ENCODE results near the gene EXPH5. TPM values are rescaled to one million over a fixed set of nuclear protein-coding genes. Genes with fewer than 3 reads are reported as not detected.
"Not testable (repeated sequence)": the region's sequence is repeated elsewhere in the genome, so short reads cannot be mapped to it uniquely, and the experiment has no call there.

EXPH5 gene
- total RNA-seq (1 to 10 TPM; 3.3 to 4.1 (median 4.0) TPM), total RNA-seq (2.6 to 17.5 (median 6.5) reads per million in 29 experiments)
- 2.0 TPM for total RNA-seq (2013)

GRCh38 chr11:108593214-108593922 lies at the start of gene EXPH5:
Gene EXPH5, minus strand, starts transcription at chr11:108593768. Its CDS starts 232 bp downstream, at chr11:108593536.
- Mint-ChIP-seq H3K27ac (peak within 1 kb of the TSS; percentile 80 to 91), H3K9me3 (no peaks in the 10 kb centered on the region), H3K4me3 (peak within 1 kb of the TSS; percentile 93 to 100 (median 94)), H3K27me3 (no peaks in the 10 kb centered on the region), H3K4me1 (peaks cover 14 to 24% (median 20%) of the 10 kb centered on the region in 3 donors), H3K36me3 (no peaks in the 10 kb centered on the region)
- peak; percentile 67 to 89 (median 80) for DNase-seq
- ChIA-PET CTCF (interaction anchor here in 1 of 2 donors (0.6 to 0.7 kb wide), 2 partner anchors 352 to 467 kb away, joined by 4 to 5 read pairs; no protein-coding TSS in a partner anchor), POLR2A (interaction anchor here (0.6 to 1.1 kb wide), 4 partner anchors 11 to 475 kb away, joined by 3 to 5 read pairs (median 4); no protein-coding TSS in a partner anchor)
- Histone ChIP-seq H3K9me3 (no peaks in the 10 kb centered on the region), H3K27ac (ENCODE audit: low read length) (peak within 1 kb of the TSS; percentile 46), H3K4me3 (ENCODE audit: control insufficient read depth in 1 of 2, extremely low read depth in 1 of 2, low read length in 1 of 2) (peak within 1 kb of the TSS; percentile 80 to 95), H3K27me3 (replicated peaks in 1 of 2; ENCODE audit: control insufficient read depth in 2 of 2, extremely low read depth in 1 of 2, insufficient read depth in 2 of 2, low read length in 1 of 2) (peaks cover 4% of the 10 kb centered on the region in 2 experiments), H3K4me1 (ENCODE audit: control insufficient read depth in 1 of 2, extremely low read depth in 1 of 2, insufficient read depth in 2 of 2, low read length in 2 of 2) (peaks cover 0 to 6% of the 10 kb centered on the region in 2 experiments), H3K36me3 (ENCODE audit: control insufficient read depth in 2 of 2, extremely low read depth in 1 of 2, insufficient read depth in 1 of 2, low read length in 1 of 2) (no peaks in the 10 kb centered on the region)
- WGBS (ENCODE audit: insufficient coverage), result 0% methylated on average over 23 of the region's 37 CpGs
- peak; percentile 89 to 95 (median 92) for ATAC-seq (replicated peaks in 1 of 4)

GRCh38 chr11:108641752-108642151 lies 48.2 kb upstream of the EXPH5 start:
- H3K27me3 Mint-ChIP-seq; H3K4me1 Mint-ChIP-seq; POLR2A ChIA-PET; H3K4me3 ChIP-seq (ENCODE audit: control insufficient read depth in 1 of 2, extremely low read depth in 1 of 2, low read length in 1 of 2); H3K9me3 ChIP-seq; H3K9me3 Mint-ChIP-seq; H3K27ac Mint-ChIP-seq; ATAC-seq (replicated peaks in 1 of 4); H3K36me3 ChIP-seq (ENCODE audit: control insufficient read depth in 2 of 2, extremely low read depth in 1 of 2, insufficient read depth in 1 of 2, low read length in 1 of 2); DNase-seq; H3K4me1 ChIP-seq (ENCODE audit: control insufficient read depth in 1 of 2, extremely low read depth in 1 of 2, insufficient read depth in 2 of 2, low read length in 2 of 2); H3K4me3 Mint-ChIP-seq; H3K27me3 ChIP-seq (replicated peaks in 1 of 2; ENCODE audit: control insufficient read depth in 2 of 2, extremely low read depth in 1 of 2, insufficient read depth in 2 of 2, low read length in 1 of 2); H3K27ac ChIP-seq (ENCODE audit: low read length); H3K36me3 Mint-ChIP-seq: not testable (repeated sequence)
- WGBS (ENCODE audit: insufficient coverage), result 100% methylated on average over 1 of the region's 1 CpG
- CTCF ChIA-PET, result interaction anchor here in 1 of 2 donors (0.5 to 0.7 kb wide), 2 partner anchors 97 to 262 kb away, joined by 3 to 4 read pairs; no protein-coding TSS in a partner anchor

GRCh38 chr11:108639146-108639545 lies 45.6 kb upstream of the EXPH5 start:
- Histone ChIP-seq H3K4me1 (ENCODE audit: control insufficient read depth in 1 of 2, extremely low read depth in 1 of 2, insufficient read depth in 2 of 2, low read length in 2 of 2) (no peaks in the 10 kb centered on the region), H3K27me3 (replicated peaks in 1 of 2; ENCODE audit: control insufficient read depth in 2 of 2, extremely low read depth in 1 of 2, insufficient read depth in 2 of 2, low read length in 1 of 2) (peaks cover 0 to 2% of the 10 kb centered on the region in 2 experiments), H3K36me3 (ENCODE audit: control insufficient read depth in 2 of 2, extremely low read depth in 1 of 2, insufficient read depth in 1 of 2, low read length in 1 of 2) (no peaks in the 10 kb centered on the region), H3K9me3 (no peaks in the 10 kb centered on the region), H3K27ac (ENCODE audit: low read length) (no peak overlapping the region), H3K4me3 (ENCODE audit: control insufficient read depth in 1 of 2, extremely low read depth in 1 of 2, low read length in 1 of 2) (no peak overlapping the region)
- Mint-ChIP-seq H3K9me3 (no peaks in the 10 kb centered on the region), H3K27ac (no peak overlapping the region), H3K4me1 (peaks cover 0 to 4% (median 2%) of the 10 kb centered on the region in 3 donors), H3K36me3 (no peaks in the 10 kb centered on the region), H3K27me3 (peaks cover 17 to 18% of the 10 kb centered on the region in 2 donors), H3K4me3 (no peak overlapping the region)
- ChIA-PET POLR2A (interaction anchor here in 1 of 2 donors (0.5 kb wide), 1 partner anchor 11 kb away, joined by 3 read pairs; no protein-coding TSS in a partner anchor), CTCF (no interaction called here)
- DNase-seq (no peak), ATAC-seq (replicated peaks in 1 of 4) (no peak)
- WGBS (ENCODE audit: insufficient coverage), result no CpG with 5 or more reads among the region's 1 CpG

GRCh38 chr11:108636222-108636621 lies 42.7 kb upstream of the EXPH5 start:
- Mint-ChIP-seq H3K27ac (no peak overlapping the region), H3K4me3 (no peak overlapping the region), H3K27me3 (peaks cover 17 to 24% of the 10 kb centered on the region in 2 donors), H3K4me1 (peaks cover 0 to 4% (median 2%) of the 10 kb centered on the region in 3 donors), H3K9me3 (no peaks in the 10 kb centered on the region), H3K36me3 (no peaks in the 10 kb centered on the region)
- Histone ChIP-seq H3K27ac (ENCODE audit: low read length) (no peak overlapping the region), H3K27me3 (replicated peaks in 1 of 2; ENCODE audit: control insufficient read depth in 2 of 2, extremely low read depth in 1 of 2, insufficient read depth in 2 of 2, low read length in 1 of 2) (peaks cover 0 to 9% of the 10 kb centered on the region in 2 experiments), H3K36me3 (ENCODE audit: control insufficient read depth in 2 of 2, extremely low read depth in 1 of 2, insufficient read depth in 1 of 2, low read length in 1 of 2) (no peaks in the 10 kb centered on the region), H3K9me3 (no peaks in the 10 kb centered on the region), H3K4me1 (ENCODE audit: control insufficient read depth in 1 of 2, extremely low read depth in 1 of 2, insufficient read depth in 2 of 2, low read length in 2 of 2) (no peaks in the 10 kb centered on the region), H3K4me3 (ENCODE audit: control insufficient read depth in 1 of 2, extremely low read depth in 1 of 2, low read length in 1 of 2) (no peak overlapping the region)
- CTCF ChIA-PET, result interaction anchor here in 1 of 2 donors (0.7 kb wide), 1 partner anchor 9 kb away, joined by 3 read pairs; no protein-coding TSS in a partner anchor
- no peak for DNase-seq
- 92% methylated on average over 2 of the region's 2 CpGs for WGBS (ENCODE audit: insufficient coverage)
- POLR2A ChIA-PET, result no interaction called here
- no peak for ATAC-seq (replicated peaks in 1 of 4)

GRCh38 chr11:108635106-108635505 lies 41.5 kb upstream of the EXPH5 start:
- ATAC-seq (replicated peaks in 1 of 4), result no peak
- H3K27me3 Mint-ChIP-seq, result peaks cover 17 to 24% of the 10 kb centered on the region in 2 donors
- no peaks in the 10 kb centered on the region for H3K36me3 Mint-ChIP-seq
- Histone ChIP-seq H3K4me3 (ENCODE audit: control insufficient read depth in 1 of 2, extremely low read depth in 1 of 2, low read length in 1 of 2) (no peak overlapping the region), H3K4me1 (ENCODE audit: control insufficient read depth in 1 of 2, extremely low read depth in 1 of 2, insufficient read depth in 2 of 2, low read length in 2 of 2) (no peaks in the 10 kb centered on the region), H3K9me3 (no peaks in the 10 kb centered on the region), H3K36me3 (ENCODE audit: control insufficient read depth in 2 of 2, extremely low read depth in 1 of 2, insufficient read depth in 1 of 2, low read length in 1 of 2) (no peaks in the 10 kb centered on the region), H3K27ac (ENCODE audit: low read length) (no peak overlapping the region), H3K27me3 (replicated peaks in 1 of 2; ENCODE audit: control insufficient read depth in 2 of 2, extremely low read depth in 1 of 2, insufficient read depth in 2 of 2, low read length in 1 of 2) (peaks cover 0 to 9% of the 10 kb centered on the region in 2 experiments)
- H3K4me1 Mint-ChIP-seq, result peaks cover 0 to 4% (median 2%) of the 10 kb centered on the region in 3 donors
- no peak for DNase-seq
- ChIA-PET CTCF (no interaction called here), POLR2A (no interaction called here)
- H3K4me3 Mint-ChIP-seq, result no peak overlapping the region
- no peaks in the 10 kb centered on the region for H3K9me3 Mint-ChIP-seq
- H3K27ac Mint-ChIP-seq, result no peak overlapping the region

GRCh38 chr11:108632041-108632704 lies 38.6 kb upstream of the EXPH5 start:
- WGBS (ENCODE audit: insufficient coverage), result no CpG with 5 or more reads among the region's 2 CpGs
- no peak for DNase-seq
- Mint-ChIP-seq H3K27me3 (peaks cover 21 to 22% of the 10 kb centered on the region in 2 donors), H3K4me1 (no peaks in the 10 kb centered on the region), H3K9me3 (no peaks in the 10 kb centered on the region), H3K4me3 (no peak overlapping the region), H3K36me3 (no peaks in the 10 kb centered on the region), H3K27ac (no peak overlapping the region)
- H3K4me3 ChIP-seq (ENCODE audit: control insufficient read depth in 1 of 2, extremely low read depth in 1 of 2, low read length in 1 of 2), result no peak overlapping the region
- ATAC-seq (replicated peaks in 1 of 4), result no peak
- no peak overlapping the region for H3K27ac ChIP-seq (ENCODE audit: low read length)
- H3K27me3 ChIP-seq (replicated peaks in 1 of 2; ENCODE audit: control insufficient read depth in 2 of 2, extremely low read depth in 1 of 2, insufficient read depth in 2 of 2, low read length in 1 of 2), result peaks cover 0 to 23% of the 10 kb centered on the region in 2 experiments
- ChIA-PET POLR2A (interaction anchor here (0.6 to 0.7 kb wide), 3 partner anchors 160 to 651 kb away, joined by 3 to 7 read pairs (median 3); no protein-coding TSS in a partner anchor), CTCF (interaction anchor here in 1 of 2 donors (0.6 to 1.1 kb wide), 3 partner anchors 12 to 84 kb away, joined by 3 to 4 read pairs (median 4); no protein-coding TSS in a partner anchor)
- H3K4me1 ChIP-seq (ENCODE audit: control insufficient read depth in 1 of 2, extremely low read depth in 1 of 2, insufficient read depth in 2 of 2, low read length in 2 of 2), result no peaks in the 10 kb centered on the region
- no peaks in the 10 kb centered on the region for H3K9me3 ChIP-seq
- no peaks in the 10 kb centered on the region for H3K36me3 ChIP-seq (ENCODE audit: control insufficient read depth in 2 of 2, extremely low read depth in 1 of 2, insufficient read depth in 1 of 2, low read length in 1 of 2)
